ENCODE results near the gene PDF. TPM values are rescaled to one million over a fixed set of nuclear protein-coding genes. Genes with fewer than 3 reads are reported as not detected.
A peak's percentile ranks its signal among the peaks of the same experiment; 100 is the strongest.

Gene PDF
- total and polyA plus RNA-seq, 2 of the 13 experiments (the other 11 are each of a cell fraction or from before 2014, with no cell fraction given), result 12.4 to 48.8 TPM

DNA sequence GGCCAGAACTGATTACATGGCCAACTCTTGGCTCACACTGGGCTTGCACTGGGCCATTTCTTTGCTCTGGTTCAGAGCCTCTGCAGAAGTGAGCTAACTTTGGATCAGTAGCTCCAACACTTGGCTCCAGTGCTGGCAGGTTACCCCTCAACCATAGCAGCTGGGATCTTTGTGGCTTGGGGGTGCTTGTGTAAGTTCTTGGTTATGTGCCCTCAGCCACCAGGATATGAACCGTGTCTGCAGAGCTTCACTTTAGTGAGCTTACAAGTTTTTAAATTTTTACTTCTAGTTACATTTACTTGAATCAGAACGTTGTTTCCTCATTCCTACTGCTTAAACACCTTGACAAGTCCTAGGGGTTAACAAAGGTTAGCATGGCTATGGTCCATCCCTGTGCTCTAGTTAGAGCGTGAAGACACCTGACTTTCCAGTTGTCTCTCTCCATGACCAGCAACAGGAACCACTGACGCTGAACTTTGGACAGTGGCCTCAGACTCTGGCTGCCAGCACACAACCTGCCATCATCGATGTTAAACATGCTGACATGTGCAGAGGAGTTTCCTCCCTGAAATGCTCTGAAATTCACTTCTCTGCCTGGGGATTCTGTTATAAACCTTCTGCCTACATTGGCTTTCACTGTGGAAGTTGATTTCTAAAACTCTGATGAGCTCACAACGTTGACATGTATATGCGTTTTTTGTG lies 4.1 kb downstream of the PDF start (continued):
- TF ChIP-seq ARHGAP35 (CRISPR knock-in tag; IDR thresholded peaks at IDR 0.05; ENCODE audit: borderline replicate concordance) (no peak), ZNF501 (CRISPR knock-in tag; IDR thresholded peaks at IDR 0.05) (peak; percentile 53), ZNF44 (CRISPR knock-in tag; IDR thresholded peaks at IDR 0.05) (no peak), SOX6 (IDR thresholded peaks at IDR 0.05) (no peak), SOX6 (CRISPR knock-in tag; IDR thresholded peaks at IDR 0.05) (peak; percentile 65; the same call in 1 of the 2 replicates), GLI4 (CRISPR knock-in tag; IDR thresholded peaks at IDR 0.05; ENCODE audit: borderline replicate concordance) (peak; percentile 82; the same call in 1 of the 2 replicates), ZNF205 (CRISPR knock-in tag; IDR thresholded peaks at IDR 0.05) (no peak), POLR2AphosphoS5 (IDR thresholded peaks at IDR 0.05; ENCODE audit: low read depth, low read length) (no peak; the same call in 1 of the 2 replicates), ZNF274 (CRISPR knock-in tag; IDR thresholded peaks at IDR 0.05) (peak; percentile 69), SUZ12 (IDR thresholded peaks at IDR 0.05; ENCODE audit: low read depth, low read length) (no peak), ZNF256 (CRISPR knock-in tag; conservative IDR thresholded peaks at IDR 0.05) (no peak), NONO (IDR thresholded peaks at IDR 0.05) (no peak), NONO (CRISPR knock-in tag; conservative IDR thresholded peaks at IDR 0.05) (no peak; the same call in 1 of the 2 replicates), ZNF136 (CRISPR knock-in tag; IDR thresholded peaks at IDR 0.05; ENCODE audit: low read depth) (0 out of 2 replicates have a peak, but pooled peaks have one; percentile 61), ATF7 (IDR thresholded peaks at IDR 0.05) (no peak), ATF7 (CRISPR knock-in tag; IDR thresholded peaks at IDR 0.05) (peak; percentile 17; the same call in 1 of the 2 replicates)
- TF ChIP-seq, protein P1, sequence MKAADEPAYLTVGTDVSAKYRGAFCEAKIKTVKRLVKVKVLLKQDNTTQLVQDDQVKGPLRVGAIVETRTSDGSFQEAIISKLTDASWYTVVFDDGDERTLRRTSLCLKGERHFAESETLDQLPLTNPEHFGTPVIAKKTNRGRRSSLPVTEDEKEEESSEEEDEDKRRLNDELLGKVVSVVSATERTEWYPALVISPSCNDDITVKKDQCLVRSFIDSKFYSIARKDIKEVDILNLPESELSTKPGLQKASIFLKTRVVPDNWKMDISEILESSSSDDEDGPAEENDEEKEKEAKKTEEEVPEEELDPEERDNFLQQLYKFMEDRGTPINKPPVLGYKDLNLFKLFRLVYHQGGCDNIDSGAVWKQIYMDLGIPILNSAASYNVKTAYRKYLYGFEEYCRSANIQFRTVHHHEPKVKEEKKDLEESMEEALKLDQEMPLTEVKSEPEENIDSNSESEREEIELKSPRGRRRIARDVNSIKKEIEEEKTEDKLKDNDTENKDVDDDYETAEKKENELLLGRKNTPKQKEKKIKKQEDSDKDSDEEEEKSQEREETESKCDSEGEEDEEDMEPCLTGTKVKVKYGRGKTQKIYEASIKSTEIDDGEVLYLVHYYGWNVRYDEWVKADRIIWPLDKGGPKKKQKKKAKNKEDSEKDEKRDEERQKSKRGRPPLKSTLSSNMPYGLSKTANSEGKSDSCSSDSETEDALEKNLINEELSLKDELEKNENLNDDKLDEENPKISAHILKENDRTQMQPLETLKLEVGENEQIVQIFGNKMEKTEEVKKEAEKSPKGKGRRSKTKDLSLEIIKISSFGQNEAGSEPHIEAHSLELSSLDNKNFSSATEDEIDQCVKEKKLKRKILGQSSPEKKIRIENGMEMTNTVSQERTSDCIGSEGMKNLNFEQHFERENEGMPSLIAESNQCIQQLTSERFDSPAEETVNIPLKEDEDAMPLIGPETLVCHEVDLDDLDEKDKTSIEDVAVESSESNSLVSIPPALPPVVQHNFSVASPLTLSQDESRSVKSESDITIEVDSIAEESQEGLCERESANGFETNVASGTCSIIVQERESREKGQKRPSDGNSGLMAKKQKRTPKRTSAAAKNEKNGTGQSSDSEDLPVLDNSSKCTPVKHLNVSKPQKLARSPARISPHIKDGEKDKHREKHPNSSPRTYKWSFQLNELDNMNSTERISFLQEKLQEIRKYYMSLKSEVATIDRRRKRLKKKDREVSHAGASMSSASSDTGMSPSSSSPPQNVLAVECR (CRISPR knock-in tag; IDR thresholded peaks at IDR 0.05; ENCODE audit: borderline replicate concordance), result peak; percentile 86
- TF ChIP-seq, protein P2, sequence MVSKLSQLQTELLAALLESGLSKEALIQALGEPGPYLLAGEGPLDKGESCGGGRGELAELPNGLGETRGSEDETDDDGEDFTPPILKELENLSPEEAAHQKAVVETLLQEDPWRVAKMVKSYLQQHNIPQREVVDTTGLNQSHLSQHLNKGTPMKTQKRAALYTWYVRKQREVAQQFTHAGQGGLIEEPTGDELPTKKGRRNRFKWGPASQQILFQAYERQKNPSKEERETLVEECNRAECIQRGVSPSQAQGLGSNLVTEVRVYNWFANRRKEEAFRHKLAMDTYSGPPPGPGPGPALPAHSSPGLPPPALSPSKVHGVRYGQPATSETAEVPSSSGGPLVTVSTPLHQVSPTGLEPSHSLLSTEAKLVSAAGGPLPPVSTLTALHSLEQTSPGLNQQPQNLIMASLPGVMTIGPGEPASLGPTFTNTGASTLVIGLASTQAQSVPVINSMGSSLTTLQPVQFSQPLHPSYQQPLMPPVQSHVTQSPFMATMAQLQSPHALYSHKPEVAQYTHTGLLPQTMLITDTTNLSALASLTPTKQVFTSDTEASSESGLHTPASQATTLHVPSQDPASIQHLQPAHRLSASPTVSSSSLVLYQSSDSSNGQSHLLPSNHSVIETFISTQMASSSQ (IDR thresholded peaks at IDR 0.05; ENCODE audit: low read depth), result peak; percentile 32; the same call in 1 of the 2 replicates
- TF ChIP-seq, protein P2 (CRISPR knock-in tag; IDR thresholded peaks at IDR 0.05; ENCODE audit: borderline replicate concordance), result 0 out of 2 replicates have a peak, but pooled peaks have one; percentile 54
- TF ChIP-seq, protein P3, sequence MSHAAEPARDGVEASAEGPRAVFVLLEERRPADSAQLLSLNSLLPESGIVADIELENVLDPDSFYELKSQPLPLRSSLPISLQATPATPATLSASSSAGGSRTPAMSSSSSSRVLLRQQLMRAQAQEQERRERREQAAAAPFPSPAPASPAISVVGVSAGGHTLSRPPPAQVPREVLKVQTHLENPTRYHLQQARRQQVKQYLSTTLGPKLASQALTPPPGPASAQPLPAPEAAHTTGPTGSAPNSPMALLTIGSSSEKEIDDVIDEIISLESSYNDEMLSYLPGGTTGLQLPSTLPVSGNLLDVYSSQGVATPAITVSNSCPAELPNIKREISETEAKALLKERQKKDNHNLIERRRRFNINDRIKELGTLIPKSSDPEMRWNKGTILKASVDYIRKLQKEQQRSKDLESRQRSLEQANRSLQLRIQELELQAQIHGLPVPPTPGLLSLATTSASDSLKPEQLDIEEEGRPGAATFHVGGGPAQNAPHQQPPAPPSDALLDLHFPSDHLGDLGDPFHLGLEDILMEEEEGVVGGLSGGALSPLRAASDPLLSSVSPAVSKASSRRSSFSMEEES (CRISPR knock-in tag; IDR thresholded peaks at IDR 0.05), result peak; percentile 76
